K562 (cell line): ENCODE data around the gene ZDHHC5. TPM values are rescaled to one million over a fixed set of nuclear protein-coding genes. Genes with fewer than 3 reads are reported as not detected.

ENCODE experiments used
- ASH1L ChIP-seq: fragments of 450-650 bp; IDR thresholded peaks from 2 replicates; pipeline ENCODE4 v1.6.1; 2018; ENCODE audit warnings: borderline replicate concordance, mild to moderate bottlenecking, low read depth; ENCODE audit not compliant: partially characterized antibody
- MEF2D ChIP-seq: conservative IDR thresholded peaks from 2 replicates; pipeline ENCODE4 v1.6.1; 2016; ENCODE audit warnings: low read depth, missing genetic modification characterization, missing compliant biosample characterization
- NFIC ChIP-seq: fragments of 450-650 bp; IDR thresholded peaks from 2 replicates; pipeline ENCODE4 v1.6.1; 2017; ENCODE audit warnings: mild to moderate bottlenecking, inconsistent platforms
- PHB ChIP-seq: fragments of 250-450 bp; sonication (Bioruptor Pico); IDR thresholded peaks from 2 replicates; pipeline ENCODE4 v1.5.0; 2021
- SNIP1 ChIP-seq: fragments of 450-650 bp; IDR thresholded peaks from 2 replicates; pipeline ENCODE4 v1.7.1; 2017; ENCODE audit warnings: low read depth, mild to moderate bottlenecking
- ZBTB40 ChIP-seq, 2 experiments: fragments of 450-650 bp in 1 of 2; sonication (generic) in 1 of 2; formaldehyde crosslinking in 1 of 2; IDR thresholded peaks; 2 replicates each; pipeline versions ENCODE4 v1.7.1 to v1.9.0; 2016 to 2022; ENCODE audit warnings: inconsistent platforms in 1 of 2, mild to moderate bottlenecking in 1 of 2, missing genetic modification reagents in 1 of 2
- ZC3H8 ChIP-seq: fragments of 450-650 bp; IDR thresholded peaks from 2 replicates; pipeline ENCODE4 v1.6.1; 2017
- ZFX ChIP-seq: sonication (generic); formaldehyde crosslinking; IDR thresholded peaks from 2 replicates; pipeline ENCODE4 v1.8.0; 2022; ENCODE audit warnings: mild to moderate bottlenecking, missing genetic modification reagents, moderate library complexity
- ZNF263 ChIP-seq: sonication (generic); formaldehyde crosslinking; IDR thresholded peaks from 2 replicates; pipeline ENCODE4 v1.8.0; 2022; ENCODE audit warnings: mild to moderate bottlenecking, missing genetic modification reagents, borderline replicate concordance
- polyA plus RNA-seq, 8 experiments: library from polyadenylated mRNA; depleted of rRNA in 4 of 8; stranded (reverse) in 5 of 8; unstranded in 3 of 8; fragments of >200 nt; fragmentation: Nextera tagmentation in 2 of 8; fragmentation: Illumina TruSeq in 1 of 8; extraction: Ambion mirVana in 2 of 8; extraction: Trizol in 1 of 8; gene quantifications; 2 replicates each; pipeline versions ENCODE4 v1.2.1 to v1.2.3, GENCODE V29; 2011 to 2014; ENCODE audit warnings: inconsistent platforms in 1 of 8, missing spikeins in 1 of 8
- total RNA-seq, 7 experiments: library from RNA; depleted of rRNA in 6 of 7; stranded (reverse); fragments of >200 nt in 6 of 7; fragmentation: Illumina TruSeq in 2 of 7; extraction: Trizol in 2 of 7; gene quantifications; 2 replicates each; pipeline versions ENCODE4 v1.2.1 to v1.2.3, GENCODE V29; 2011 to 2021; ENCODE audit warnings: low replicate concordance in 1 of 7
- TF ChIP-seq, protein P1 (sequence below): conservative IDR thresholded peaks from 2 replicates; pipeline ENCODE4 v1.6.1; 2011; ENCODE audit warnings: low read depth, mild to moderate bottlenecking, low read length; ENCODE audit not compliant: control insufficient read depth
- TF ChIP-seq, protein P2 (sequence below): fragments of 450-650 bp; IDR thresholded peaks from 2 replicates; pipeline ENCODE4 v1.6.1; 2018; ENCODE audit not compliant: partially characterized antibody

ZDHHC5 gene
- total and polyA plus RNA-seq, 9 of the 15 experiments (the other 6 are each of a cell fraction or from before 2014, with no cell fraction given), result 3.8 to 64.2 (median 35.9) TPM

- TF ChIP-seq ASH1L (peak; percentile 38), ZNF263 (CRISPR knock-in tag) (no peak; the same call in 1 of the 2 replicates), PHB (no peak), ZFX (CRISPR knock-in tag) (peak; percentile 78), ZC3H8 (no peak), NFIC (peak; percentile 74), MEF2D (tag) (peak; percentile 65), ZBTB40 (IDR thresholded peaks at IDR 0.05) (peak; percentile 99), ZBTB40 (CRISPR knock-in tag; IDR thresholded peaks at IDR 0.05) (no peak; the same call in 1 of the 2 replicates), SNIP1 (no peak)
- TF ChIP-seq, protein P1, sequence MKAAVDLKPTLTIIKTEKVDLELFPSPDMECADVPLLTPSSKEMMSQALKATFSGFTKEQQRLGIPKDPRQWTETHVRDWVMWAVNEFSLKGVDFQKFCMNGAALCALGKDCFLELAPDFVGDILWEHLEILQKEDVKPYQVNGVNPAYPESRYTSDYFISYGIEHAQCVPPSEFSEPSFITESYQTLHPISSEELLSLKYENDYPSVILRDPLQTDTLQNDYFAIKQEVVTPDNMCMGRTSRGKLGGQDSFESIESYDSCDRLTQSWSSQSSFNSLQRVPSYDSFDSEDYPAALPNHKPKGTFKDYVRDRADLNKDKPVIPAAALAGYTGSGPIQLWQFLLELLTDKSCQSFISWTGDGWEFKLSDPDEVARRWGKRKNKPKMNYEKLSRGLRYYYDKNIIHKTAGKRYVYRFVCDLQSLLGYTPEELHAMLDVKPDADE, result peak; percentile 96
- TF ChIP-seq, protein P2, sequence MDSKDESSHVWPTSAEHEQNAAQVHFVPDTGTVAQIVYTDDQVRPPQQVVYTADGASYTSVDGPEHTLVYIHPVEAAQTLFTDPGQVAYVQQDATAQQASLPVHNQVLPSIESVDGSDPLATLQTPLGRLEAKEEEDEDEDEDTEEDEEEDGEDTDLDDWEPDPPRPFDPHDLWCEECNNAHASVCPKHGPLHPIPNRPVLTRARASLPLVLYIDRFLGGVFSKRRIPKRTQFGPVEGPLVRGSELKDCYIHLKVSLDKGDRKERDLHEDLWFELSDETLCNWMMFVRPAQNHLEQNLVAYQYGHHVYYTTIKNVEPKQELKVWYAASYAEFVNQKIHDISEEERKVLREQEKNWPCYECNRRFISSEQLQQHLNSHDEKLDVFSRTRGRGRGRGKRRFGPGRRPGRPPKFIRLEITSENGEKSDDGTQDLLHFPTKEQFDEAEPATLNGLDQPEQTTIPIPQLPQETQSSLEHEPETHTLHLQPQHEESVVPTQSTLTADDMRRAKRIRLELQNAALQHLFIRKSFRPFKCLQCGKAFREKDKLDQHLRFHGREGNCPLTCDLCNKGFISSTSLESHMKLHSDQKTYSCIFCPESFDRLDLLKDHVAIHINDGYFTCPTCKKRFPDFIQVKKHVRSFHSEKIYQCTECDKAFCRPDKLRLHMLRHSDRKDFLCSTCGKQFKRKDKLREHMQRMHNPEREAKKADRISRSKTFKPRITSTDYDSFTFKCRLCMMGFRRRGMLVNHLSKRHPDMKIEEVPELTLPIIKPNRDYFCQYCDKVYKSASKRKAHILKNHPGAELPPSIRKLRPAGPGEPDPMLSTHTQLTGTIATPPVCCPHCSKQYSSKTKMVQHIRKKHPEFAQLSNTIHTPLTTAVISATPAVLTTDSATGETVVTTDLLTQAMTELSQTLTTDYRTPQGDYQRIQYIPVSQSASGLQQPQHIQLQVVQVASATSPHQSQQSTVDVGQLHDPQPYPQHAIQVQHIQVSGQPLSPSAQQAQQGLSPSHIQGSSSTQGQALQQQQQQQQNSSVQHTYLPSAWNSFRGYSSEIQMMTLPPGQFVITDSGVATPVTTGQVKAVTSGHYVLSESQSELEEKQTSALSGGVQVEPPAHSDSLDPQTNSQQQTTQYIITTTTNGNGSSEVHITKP, result peak; percentile 99
Observed at GRCh38 chr11:57741132-57742086, 73.5 kb downstream of the ZDHHC5 start, which contains the start of gene SELENOH (continued).
